ENCODE data around the gene NCAPG2.
A peak's percentile ranks its signal among the peaks of the same experiment; 100 is the strongest.

The NCAPG2 gene

DNA sequence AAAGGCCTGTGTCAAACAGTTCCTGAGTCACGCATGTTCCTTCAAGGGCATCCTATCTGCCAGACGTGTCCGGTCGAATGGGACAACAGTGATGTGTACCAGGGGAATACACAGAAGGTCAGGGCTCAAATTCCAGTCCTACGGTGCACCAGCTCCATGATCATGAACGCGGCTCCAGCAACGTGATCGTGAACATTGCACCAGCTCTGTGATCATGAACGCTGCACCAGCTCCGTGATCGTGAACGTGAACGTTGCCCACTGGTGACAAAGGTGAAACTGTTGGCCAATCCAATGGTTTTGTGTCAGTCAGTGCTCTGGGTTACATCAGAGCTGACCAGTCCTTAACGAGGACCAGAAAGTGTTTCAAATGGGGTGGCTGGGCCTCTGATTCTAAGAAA lies 112.7 kb downstream of the NCAPG2 start:
- no peak for DNase-seq

DNA sequence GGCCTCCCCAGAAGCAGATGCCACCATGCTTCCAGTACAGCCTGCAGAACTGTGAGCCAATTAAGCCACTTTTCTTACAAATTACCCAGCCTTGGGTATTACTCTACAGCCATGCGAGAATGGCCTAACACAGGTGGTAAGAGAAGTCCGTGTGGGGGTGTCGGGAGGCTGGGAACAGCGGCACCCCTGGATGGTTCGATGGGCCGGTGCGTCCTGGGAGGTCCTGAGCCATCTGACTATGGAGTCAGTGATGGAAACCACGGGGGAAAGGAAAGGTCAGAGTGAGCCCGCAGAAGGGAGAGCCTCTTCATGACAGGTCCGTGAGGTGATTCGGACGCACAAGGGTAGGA lies 114.4 kb downstream of the NCAPG2 start:
- no peak for DNase-seq

GRCh38 chr7:158589653-158590052 lies 115.0 kb downstream of the NCAPG2 start:
- no peak for DNase-seq

- no peak for DNase-seq
These were observed 115.6 kb downstream of the NCAPG2 start for GRCh38 chr7:158588878-158589442.

- DNase-seq = no peak
These were observed 116.3 kb downstream of the NCAPG2 start for GRCh38 chr7:158588085-158588877.

GRCh38 chr7:158587162-158588084 lies 117.2 kb downstream of the NCAPG2 start, which contains the start of gene PTPRN2:
Gene PTPRN2, minus strand, starts transcription at chr7:158587823.
- peak; percentile 78 for DNase-seq

DNA sequence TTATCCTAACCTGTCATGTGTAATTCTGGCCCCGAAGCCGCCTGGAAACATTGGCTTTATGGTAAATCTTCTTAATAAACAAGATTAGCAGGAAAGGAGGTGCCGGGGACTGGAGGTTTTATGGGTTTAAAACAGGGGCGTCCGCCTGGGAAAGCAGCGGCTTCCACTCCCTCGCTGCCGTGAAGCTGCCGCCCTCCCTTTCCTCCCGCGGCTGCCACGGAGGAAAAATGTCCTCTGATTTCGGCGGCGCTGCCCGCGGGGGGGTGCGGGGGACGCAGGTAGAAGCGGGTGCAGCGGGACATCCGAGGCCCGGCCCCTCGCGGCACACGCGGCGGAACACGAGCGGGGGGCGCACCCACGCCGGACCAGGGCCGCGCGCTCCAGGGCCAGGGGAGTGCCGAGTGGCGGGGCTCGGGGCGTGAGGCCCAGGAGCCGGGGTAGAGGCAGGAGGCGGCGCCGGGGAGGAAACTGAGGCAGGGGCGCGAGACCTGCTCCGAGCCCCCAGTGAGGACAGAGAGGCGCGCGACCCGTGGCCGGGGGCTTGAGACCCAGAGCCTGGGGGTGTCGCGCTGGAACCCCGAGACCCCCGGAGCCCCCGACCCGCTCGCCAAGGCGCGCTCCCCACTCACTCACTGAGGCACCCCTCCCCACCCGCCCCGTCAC lies 118.0 kb downstream of the NCAPG2 start:
- no peak for DNase-seq

DNA sequence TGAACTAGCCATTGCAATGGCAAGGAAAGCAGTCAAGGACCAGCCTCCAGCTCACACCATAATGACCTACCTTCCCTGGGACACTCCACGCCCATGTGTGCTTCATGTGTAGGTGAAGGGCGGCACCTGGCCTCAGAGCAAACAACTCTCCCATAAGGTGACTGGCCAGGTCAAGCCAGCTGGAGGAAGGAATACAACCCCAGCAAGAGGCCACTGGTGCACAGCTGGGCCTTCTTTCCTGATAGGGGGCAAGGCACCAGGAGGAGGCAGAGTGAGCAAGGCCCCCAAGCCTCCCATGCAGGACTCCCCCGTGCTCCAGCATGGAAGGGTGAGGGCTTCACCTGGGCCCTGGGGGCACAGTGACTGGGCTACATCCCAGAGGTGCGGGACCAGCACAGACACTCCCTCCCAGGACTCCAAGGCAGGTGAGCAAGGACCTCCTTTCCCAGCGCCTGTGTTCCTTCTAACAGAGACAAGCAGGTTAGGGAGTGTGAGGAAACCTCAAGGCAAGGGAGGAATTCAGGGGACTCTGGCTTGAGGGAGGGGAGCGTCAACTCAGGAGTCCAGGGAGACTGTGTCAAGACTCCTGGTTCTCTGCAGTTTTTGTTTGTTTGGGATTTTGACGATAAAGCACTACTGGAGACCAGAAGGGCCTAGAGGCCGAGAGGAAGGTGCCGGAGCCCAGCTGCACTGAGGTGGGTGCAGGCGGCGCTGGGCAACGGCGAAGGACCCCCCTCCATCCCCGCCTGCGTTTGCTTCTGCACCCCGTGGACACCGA lies 118.7 kb downstream of the NCAPG2 start:
- DNase-seq = no peak

- DNase-seq = no peak
These were observed 120.2 kb downstream of the NCAPG2 start for GRCh38 chr7:158584407-158584806.

DNA sequence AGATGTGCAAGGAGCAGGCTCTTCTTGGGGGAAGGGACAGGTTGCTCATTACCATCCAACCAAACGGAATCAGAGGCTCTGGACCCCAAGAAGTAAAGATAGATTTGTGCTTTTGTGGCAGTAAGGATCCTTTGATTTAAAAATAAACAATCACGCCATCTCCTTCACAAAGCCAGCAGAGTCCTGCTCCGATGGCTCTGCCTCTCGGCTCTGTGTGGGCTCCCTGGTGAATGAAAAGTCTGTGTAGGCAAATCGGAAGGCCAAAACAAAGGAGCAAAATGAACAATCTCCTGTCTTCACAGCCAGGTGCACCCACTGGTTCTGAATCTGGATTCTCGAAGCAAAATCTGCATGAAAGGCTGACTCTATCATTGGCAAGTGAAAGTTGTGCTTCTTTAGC lies 120.8 kb downstream of the NCAPG2 start:
- DNase-seq = no peak

- DNase-seq = no peak
These were observed 121.5 kb downstream of the NCAPG2 start for GRCh38 chr7:158583143-158583542.

DNA sequence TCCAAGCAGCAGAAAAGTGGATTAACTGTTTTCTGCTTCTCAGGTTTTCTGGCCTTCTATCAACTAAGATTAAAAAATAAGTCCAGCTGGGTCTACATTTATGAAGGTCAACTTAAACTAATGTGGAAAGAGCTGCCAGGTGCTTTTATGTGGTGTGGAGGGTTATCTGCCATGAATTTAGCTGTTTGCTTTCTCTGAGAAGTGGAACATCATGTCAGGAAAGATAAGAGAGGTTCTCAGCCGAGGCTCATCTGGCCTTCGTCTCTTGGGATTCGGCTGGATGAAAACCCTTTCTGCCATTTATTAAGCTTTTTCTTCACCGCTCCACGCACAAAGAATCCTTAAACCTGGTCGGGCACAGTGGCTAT lies 122.5 kb downstream of the NCAPG2 start:
- no peak for DNase-seq

DNA sequence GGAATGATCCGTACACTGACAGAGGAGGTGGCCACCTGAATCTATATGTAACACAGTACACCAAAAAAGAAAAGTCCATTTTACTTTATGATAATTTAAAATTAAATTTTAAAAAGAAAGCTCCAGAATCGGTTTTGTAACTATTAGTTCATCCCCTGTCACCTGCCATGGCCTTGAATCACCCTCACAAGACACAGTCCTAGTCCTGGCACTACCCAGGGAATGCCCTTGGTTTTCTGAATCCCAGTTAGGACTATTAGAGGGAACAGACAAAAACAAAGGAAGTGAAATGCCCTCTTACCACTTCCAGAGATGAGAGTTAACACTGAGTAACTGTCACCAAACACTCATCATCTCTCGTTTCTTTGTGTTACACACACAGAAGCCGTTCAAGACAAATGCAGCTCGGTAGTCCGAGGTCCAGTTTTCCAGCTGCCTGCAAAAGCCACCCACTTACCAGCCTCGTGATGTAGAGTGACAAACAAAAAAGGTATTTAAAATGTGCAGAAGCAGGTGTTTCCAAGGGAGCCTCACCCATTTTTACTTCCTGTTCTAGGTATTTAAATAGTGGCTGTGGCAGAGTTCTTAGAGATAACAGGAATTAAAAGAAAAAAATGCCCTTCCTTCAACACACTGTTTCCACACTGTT lies 123.0 kb downstream of the NCAPG2 start:
- DNase-seq = no peak

Data from hematopoietic multipotent progenitor cell treated with erythropoietin and hydrocortisone succinate and interleukin-3 and kit ligand, for 6 days (in vitro differentiated cells).